Measurements from ENCODE around the gene SMIM35. TPM values are rescaled to one million over a fixed set of nuclear protein-coding genes. Genes with fewer than 3 reads are reported as not detected.

Gene SMIM35
- total and polyA plus RNA-seq, 2 of the 13 experiments (the other 11 are each of a cell fraction or from before 2014, with no cell fraction given): not detected

GRCh38 chr11:118074091-118074685 lies 12.6 kb downstream of the SMIM35 start:
- in situ Hi-C loops (cut with HindIII; ENCODE audit: extremely low pct_ligation_motif_present, low pct_unique_long_range_greater_than_20kb) (no loop called here), intact Hi-C loops (cut with micrococcal nuclease; ENCODE audit: unreplicated experiment) (no loop called here)
- no peak for ATAC-seq
- Histone ChIP-seq H3K27ac (ENCODE audit: extremely low read length, insufficient read depth, low read length) (no peak overlapping the region), H3K79me2 (ENCODE audit: insufficient read depth, low read length) (no peaks in the 10 kb centered on the region), H2AFZ (ENCODE audit: low read length) (no peak overlapping the region), H3K9me3 (ENCODE audit: low read length) (no peaks in the 10 kb centered on the region), H3K4me2 (ENCODE audit: low read depth, low read length) (no peak overlapping the region), H3K4me3 (replicated peaks in 1 of 3; ENCODE audit: insufficient read depth in 1 of 3, low read depth in 2 of 3, low read length in 3 of 3) (no peak overlapping the region), H3K4me1 (ENCODE audit: insufficient read depth, low read length) (peaks cover 7% of the 10 kb centered on the region; the same call in 1 of the 2 replicates), H3K27me3 (ENCODE audit: control insufficient read depth in 1 of 2, insufficient read depth in 2 of 2, low read length in 2 of 2) (peaks cover 0 to 34% of the 10 kb centered on the region in 2 experiments; a peak in 3 of 5 replicates), H4K20me1 (ENCODE audit: insufficient read depth, low read length) (no peaks in the 10 kb centered on the region), H3K9ac (ENCODE audit: insufficient read depth, low read depth, low read length) (no peak overlapping the region), H3K36me3 (replicated peaks in 1 of 2; ENCODE audit: control insufficient read depth in 1 of 2, insufficient read depth in 2 of 2, low read length in 2 of 2) (no peaks in the 10 kb centered on the region)
- no TSS peak for BruUV-seq (replicated peaks)
- no peak for DNase-seq (ENCODE audit: low spot score)
- ChIA-PET POLR2A (no interaction called here), CTCF (ENCODE audit: low intra/inter-chr PET ratio, low total read pairs) (no interaction called here)
- WGBS (ENCODE audit: low lambda C conversion rate): 47% methylated on average over 11 of the region's 11 CpGs
- no peak for TF ChIP-seq NFE2L2 (IDR thresholded peaks at IDR 0.05; ENCODE audit: low read length)
- TF ChIP-seq REL (CRISPR knock-in tag; conservative IDR thresholded peaks at IDR 0.05): no peak
- FAIRE-seq: no peak

GRCh38 chr11:118073554-118073953 lies 13.2 kb downstream of the SMIM35 start:
- in situ Hi-C loops (cut with HindIII; ENCODE audit: extremely low pct_ligation_motif_present, low pct_unique_long_range_greater_than_20kb): no loop called here

More at GRCh38 chr11:118073554-118073953, 13.2 kb downstream of the SMIM35 start:
- ChIA-PET POLR2A (no interaction called here), CTCF (ENCODE audit: low intra/inter-chr PET ratio, low total read pairs) (no interaction called here)
- Histone ChIP-seq H3K79me2 (ENCODE audit: insufficient read depth, low read length) (no peaks in the 10 kb centered on the region), H3K27ac (ENCODE audit: extremely low read length, insufficient read depth, low read length) (no peak overlapping the region), H2AFZ (ENCODE audit: low read length) (no peak overlapping the region), H3K27me3 (ENCODE audit: control insufficient read depth in 1 of 2, insufficient read depth in 2 of 2, low read length in 2 of 2) (peaks cover 0 to 27% of the 10 kb centered on the region in 2 experiments; a peak in 2 of 5 replicates), H4K20me1 (ENCODE audit: insufficient read depth, low read length) (no peaks in the 10 kb centered on the region), H3K4me3 (replicated peaks in 1 of 3; ENCODE audit: insufficient read depth in 1 of 3, low read depth in 2 of 3, low read length in 3 of 3) (no peak overlapping the region), H3K4me1 (ENCODE audit: insufficient read depth, low read length) (0 out of 2 replicates have a peak, but pooled peaks cover 7% of the 10 kb centered on the region), H3K36me3 (replicated peaks in 1 of 2; ENCODE audit: control insufficient read depth in 1 of 2, insufficient read depth in 2 of 2, low read length in 2 of 2) (no peaks in the 10 kb centered on the region), H3K4me2 (ENCODE audit: low read depth, low read length) (no peak overlapping the region), H3K9ac (ENCODE audit: insufficient read depth, low read depth, low read length) (no peak overlapping the region), H3K9me3 (ENCODE audit: low read length) (no peaks in the 10 kb centered on the region)
- FAIRE-seq (no peak), ATAC-seq (no peak; the same call in 2 of the 3 replicates), DNase-seq (ENCODE audit: low spot score) (no peak)
- WGBS (ENCODE audit: low lambda C conversion rate): 33% methylated on average over 5 of the region's 9 CpGs
- intact Hi-C loops (cut with micrococcal nuclease; ENCODE audit: unreplicated experiment): no loop called here
- no TSS peak for BruUV-seq (replicated peaks)
- TF ChIP-seq RFXANK (CRISPR knock-in tag; IDR thresholded peaks at IDR 0.05) (no peak), SOX13 (IDR thresholded peaks at IDR 0.05) (no peak), SOX13 (CRISPR knock-in tag; conservative IDR thresholded peaks at IDR 0.05 in 1 of 2, IDR thresholded peaks at IDR 0.05 in 1 of 2) (no peak), ATAD3A (CRISPR knock-in tag; IDR thresholded peaks at IDR 0.05) (no peak), DR1 (CRISPR knock-in tag; IDR thresholded peaks at IDR 0.05) (no peak), ZKSCAN1 (IDR thresholded peaks at IDR 0.05; ENCODE audit: low read length) (no peak), ZNF773 (CRISPR knock-in tag; IDR thresholded peaks at IDR 0.05; ENCODE audit: borderline replicate concordance) (no peak), PBX2 (CRISPR knock-in tag; IDR thresholded peaks at IDR 0.05) (no peak)
